Kidney glomerular epithelial cell (primary cell): ENCODE measurements around the gene TACC3.
A peak's percentile ranks its signal among the peaks of the same experiment; 100 is the strongest.

Experiments used
- DNase-seq: peaks from one replicate; lab custom pipeline; 2025; lab: John Stamatoyannopoulos, UW

The TACC3 gene

GRCh38 chr4:1703867-1704266, 17.5 kb upstream of the TACC3 start:
- DNase-seq = no peak

DNA sequence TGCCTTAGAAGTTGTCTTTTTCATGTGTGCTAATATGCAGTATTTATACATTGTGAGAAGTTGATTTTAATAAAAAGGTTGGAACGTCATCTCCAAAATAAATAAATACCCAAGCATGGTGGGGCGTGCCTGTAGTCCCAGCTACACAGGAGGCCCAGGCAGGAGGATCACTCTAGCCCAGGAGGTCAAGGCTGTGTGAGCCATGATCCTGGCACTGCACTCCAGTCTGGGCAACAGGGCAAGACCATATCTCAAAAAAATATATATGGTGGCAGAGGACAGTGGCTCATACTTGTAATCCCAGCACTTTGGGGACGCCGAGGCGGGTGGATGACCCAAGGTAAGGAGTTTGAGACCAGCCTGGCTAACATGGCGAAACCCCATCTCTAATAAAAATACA, 15.6 kb upstream of the TACC3 start:
- DNase-seq = no peak

DNA sequence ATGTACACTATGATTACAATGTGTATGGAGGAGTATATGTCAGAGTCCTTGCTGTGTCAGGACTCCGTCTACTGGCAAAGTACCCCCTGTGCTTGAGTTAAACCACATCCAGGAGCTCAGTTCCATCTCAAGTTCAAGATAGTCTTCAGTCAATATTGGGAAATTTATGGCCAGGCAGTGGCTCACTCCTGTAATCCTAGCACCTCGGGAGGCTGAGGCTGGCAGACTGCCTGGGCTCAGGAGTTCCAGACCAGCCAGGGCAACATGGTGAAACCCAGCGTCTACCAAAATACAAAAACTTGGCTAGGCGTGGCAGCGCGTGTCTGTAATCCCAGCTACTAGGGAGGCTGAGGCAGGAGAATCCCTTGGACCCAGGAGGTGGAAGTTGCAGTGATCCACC, 15.0 kb upstream of the TACC3 start:
- DNase-seq = no peak

- no peak for DNase-seq
These were observed 12.7 kb upstream of the TACC3 start for GRCh38 chr4:1708581-1708980.

DNA sequence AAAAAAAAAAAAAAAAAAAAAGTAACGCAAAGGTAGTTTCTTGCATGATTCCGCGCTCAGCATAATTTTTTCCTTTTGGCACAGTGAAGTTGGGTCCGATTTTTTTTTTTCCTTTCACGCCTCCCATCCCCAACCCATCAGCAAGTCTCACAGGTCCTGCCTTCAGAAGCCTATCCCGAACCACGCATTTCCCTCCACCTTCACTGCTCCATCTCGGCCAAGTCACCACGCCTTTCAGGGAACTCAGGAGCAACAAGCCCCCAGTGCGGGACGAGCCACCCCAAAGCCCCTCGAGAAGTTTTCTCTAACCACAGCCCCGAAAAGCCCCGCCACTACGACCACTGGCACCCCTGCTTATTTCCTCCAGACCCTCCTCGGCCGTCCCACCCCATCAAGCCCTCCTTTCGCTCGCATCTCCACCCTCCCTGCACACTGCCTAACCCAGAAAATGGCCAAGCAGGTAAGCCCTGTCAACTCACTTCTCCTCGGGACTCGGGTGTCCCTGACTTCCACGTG, 10.2 kb upstream of the TACC3 start:
- no peak for DNase-seq

DNA sequence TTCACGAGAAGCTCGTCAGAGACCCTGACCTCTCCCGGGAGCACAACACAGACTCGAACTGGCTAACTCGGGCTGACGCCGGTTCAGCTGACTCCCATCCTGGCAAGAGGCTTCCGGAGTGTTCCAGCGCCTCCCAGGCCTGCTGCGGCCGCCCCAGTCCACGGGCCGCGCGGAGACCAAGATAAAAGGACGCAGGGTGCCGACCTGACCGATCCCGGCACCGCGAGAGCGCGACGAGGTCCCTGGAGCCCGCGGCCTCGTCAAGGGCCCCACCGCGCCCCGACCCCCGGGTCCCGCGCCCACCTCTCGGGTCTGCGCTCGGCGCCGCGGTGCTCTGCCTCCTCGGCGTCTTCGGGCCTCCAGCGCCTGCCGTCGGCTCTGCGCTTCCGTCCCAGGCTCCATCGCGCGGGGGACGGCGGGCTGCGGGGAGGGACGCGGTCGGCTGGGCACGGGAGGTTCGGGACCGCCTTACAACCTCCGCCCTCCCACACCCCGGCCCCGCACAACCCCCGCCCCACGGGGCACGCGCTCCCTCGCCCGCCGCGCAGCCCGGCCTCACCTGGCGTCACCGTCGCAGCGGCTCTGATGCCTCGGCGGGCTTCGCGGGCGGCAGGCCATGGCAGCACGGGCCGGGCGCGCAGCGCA, 9.6 kb upstream of the TACC3 start:
- DNase-seq = no peak

DNA sequence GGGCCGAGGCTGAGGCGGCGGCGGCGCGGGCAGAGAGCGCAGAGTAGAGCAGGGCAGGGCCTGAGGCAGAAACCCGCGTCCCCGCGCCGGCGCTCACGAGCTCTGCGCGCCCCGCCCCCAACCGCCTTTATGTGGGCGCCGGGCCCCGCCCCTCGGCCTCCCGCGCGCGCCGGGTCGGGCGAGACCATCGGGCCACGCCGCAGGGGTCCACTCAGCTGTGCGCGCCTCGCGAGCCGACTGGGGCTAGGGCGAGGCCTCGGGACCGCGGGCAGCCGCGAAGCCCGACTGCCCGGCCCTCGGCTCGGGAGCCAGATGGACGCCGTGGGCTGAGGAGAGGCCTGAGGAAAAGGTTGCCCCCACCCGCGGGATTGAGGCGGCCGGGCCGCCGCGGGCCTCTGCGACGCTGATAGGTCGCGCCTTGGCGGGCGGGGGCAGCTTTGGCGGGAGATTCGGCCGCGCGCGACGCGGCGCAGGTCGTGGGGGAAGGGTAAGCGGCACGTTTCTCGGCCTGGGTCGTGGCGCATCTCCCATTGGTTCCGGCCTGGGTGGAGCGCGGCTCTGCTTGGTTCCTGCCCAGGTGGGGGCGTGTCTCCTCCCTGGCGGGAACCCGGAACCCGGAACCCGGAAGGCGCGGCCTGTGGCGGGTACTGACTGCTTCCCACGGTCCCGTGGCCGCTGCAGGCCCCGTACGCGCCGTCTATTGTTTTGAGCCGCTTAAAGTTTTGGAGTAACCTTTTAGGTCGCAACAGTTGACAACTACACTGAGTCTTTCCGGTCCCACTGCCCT, 8.9 kb upstream of the TACC3 start, which contains the start of gene SLBP:
TSS of gene SLBP (minus strand) at position 104 of the 787 bp plus-strand sequence. CDS start 131 bp downstream, outside the sequence.
- DNase-seq = peak; percentile 95

DNA sequence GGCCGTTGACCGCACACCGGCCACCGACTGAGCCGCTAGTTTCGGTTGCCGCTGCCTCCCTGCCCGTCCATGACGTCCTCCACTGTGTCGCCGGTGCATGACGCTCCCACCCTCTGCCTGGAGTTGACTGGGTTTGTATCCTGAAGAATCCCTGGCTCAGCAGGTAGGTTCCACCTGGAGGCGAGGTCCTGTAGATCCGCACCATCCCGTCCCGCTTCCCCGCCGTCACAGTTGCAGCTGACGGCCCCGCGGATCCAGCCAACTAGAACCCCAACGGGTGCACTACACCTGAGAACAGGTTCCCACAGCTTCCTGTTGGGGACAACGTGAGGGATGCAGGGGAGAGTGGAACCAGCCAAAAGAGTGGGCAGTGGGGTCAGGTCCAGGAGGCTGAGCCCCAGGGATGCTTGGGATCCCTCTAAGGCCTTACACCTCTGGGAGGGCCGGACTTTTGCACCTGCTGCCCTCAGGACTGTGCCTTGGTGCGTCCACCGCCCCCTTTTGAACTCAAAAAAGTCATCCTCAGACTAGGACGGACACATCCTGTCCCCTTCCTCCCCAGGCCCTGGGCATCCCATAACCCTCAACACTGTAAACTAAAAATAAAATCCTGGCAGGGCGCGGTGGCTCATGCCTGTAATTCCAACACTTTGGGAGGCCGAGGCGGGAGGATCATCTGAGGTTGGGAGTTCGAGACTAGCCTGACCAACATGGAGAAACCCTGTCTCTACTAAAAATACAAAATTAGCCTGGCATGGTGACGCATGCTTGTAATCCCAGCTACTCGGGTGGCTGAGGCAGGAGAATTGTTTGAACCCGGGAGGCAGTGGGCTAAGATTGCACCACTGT, 8.1 kb upstream of the TACC3 start:
- no peak for DNase-seq

GRCh38 chr4:1714303-1715001, 6.9 kb upstream of the TACC3 start:
- DNase-seq = no peak

- no peak for DNase-seq
These were observed 6.1 kb upstream of the TACC3 start for GRCh38 chr4:1715002-1715758.

- DNase-seq = no peak
These were observed 5.0 kb upstream of the TACC3 start for GRCh38 chr4:1716065-1716945.

DNA sequence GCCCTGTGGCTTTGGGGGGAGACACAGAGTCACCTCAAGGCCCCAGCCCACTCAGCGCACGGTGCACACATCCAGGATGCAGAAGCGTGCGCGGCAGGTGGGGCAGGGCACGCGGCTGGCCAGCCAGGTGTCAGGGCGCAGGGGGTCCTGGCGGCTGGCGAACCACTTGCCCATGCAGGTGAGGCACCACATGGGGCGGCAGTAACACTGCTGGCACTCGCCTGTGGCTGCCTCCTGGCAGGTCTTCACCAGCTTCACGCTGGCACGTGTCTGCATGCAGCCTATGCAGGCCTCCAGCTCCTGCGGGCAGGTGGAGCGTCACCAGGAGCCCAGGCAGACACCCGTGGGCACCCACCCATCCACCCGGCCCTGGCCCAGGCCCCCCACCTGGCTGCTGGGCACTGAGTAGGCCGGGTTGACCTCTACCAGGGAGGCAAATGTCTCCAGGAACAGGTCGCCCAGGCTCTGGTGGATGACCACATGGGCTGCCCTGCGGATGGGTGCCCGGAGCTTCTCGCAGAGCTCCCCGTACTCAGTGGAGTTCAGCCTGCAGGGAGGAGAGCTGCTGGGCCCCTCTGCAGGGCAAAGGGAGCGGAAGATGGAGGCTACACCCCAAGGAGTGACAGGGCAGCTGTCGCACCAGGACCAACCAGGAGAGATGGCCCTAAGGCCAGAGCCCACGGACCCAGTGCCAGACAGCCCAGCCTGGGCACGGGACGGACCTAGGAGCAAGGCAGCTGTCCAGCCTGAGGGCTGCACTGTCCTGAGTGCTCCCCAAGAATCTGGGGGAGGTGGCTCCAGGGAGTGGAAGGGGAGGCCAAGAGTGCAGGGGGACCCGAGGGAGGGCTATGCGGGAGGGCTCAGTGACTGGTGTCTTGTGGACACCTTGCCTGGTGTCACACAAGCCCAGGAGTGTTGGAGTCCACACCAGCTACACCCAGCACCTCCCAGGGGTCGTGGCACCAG, 3.9 kb upstream of the TACC3 start:
- DNase-seq = no peak

GRCh38 chr4:1718095-1718850, 3.0 kb upstream of the TACC3 start:
- DNase-seq = no peak

DNA sequence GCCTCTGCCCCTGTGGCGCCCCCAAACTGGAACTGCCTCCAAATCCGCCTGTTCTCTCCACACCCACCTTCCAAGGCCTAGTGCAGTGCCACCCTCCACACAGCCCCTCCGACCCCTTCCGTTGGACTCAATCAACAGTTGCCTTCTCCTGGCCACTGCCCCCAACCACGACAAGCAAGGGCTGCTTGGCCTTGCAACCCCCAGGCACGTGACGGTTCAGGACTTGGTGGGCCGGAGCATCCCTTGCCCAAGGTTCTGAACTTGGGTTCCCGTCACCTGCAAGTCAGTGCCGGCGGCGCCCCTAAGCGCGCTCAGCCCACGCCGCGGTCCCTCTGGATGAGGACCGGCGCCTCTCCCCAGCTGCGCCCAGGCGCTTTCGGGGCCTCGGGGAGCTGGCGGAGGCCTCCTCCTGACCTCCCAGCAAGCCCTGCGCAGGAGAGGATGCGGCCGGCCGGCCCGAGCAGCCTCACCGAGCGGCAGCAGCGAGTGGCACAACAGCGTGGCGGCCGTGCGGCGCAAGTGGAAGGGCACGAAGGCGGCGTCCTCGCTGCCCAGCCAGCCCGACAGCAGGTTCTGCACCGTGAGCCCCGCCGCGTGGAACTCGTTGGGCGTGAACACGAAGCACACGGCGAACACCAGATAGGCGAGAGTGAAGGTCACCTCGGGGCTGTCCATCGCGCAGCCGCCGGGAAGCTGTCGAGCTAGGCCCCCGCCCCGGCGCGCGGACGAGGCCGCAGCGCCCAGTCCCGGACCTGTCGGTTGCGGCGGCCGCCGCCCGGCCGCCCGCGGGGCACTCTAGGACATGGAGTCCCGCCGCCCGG, 948 bp upstream of the TACC3 start:
- no peak for DNase-seq

DNA sequence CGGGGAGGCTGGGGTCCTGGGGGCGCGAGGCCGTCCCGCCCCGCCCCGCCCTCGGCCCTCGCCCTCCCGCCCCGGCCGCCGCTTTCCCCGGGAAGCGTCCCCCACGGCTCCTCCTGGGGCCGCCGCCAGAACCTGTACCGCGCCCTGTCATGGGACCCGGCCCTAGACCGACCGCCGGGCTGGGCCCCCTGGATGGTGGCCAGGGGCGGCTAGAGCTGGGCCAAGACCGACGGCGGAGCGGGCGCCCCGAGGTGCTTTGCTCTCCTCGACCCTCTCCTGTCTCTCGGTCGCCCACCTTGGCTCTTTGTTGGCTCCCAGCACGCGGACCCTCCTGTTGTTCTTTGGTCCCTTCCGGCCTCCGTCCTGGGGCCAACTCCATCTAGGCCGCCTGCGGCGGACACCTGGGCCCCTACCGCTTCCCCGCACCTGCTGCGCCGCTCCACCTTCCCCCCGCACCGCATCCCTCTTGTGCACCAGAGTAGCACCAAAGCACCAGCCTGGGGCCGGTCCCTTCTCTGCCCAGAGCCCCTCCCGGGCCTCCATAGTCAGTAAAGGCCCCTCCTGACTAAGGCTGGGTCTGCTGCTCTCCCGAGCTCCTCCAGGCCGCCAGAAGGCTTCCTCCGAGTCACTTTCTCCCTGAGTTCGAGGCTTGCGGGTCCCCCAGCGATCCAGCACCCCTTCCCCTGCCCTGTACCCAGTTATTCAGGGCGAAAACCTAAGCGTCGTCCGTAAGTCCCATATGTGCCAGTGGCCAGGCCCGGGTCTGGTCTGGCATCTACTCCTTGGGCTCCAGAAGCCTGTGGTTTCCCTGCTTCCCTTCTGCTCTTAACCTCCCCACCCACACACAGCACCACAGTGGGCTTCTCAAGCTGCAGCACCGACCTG, 587 bp downstream of the TACC3 start:
- no peak for DNase-seq

DNA sequence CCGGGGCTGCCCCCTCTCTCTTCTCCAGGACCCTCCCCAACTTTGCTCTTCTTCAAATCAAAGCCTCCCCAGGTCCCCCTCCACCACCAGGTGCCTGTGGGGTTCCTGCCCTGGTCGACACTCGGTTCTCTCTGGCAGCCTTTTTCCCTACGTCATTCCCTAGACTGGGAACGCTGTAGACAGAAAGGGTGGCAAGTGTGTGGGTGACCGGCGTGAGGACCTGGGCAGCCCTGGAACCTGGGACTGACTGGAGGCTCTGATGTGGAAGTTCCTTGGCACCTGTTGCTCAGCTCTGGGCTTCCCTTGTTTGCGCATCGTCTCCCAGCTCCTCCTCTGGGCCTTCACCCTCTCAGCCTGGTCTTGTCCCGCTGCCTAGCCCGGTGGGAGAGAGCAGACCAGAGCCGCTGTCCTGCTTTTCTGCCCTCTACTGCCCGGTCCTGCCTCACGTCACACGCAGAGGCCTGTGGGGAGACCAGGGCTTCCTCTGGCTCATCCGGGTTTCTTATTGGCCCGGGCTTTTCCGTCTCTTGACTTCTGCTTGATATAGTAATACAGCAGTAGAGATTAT, 1.3 kb downstream of the TACC3 start:
- DNase-seq = no peak
